DND-41 (cell line): ENCODE measurements around the gene ABCC3.

Experiments used
- EZH2 ChIP-seq: IDR thresholded peaks from 3 replicates; pipeline ENCODE4 v1.6.1; 2012; ENCODE audit warnings: borderline replicate concordance, low read depth, mild to moderate bottlenecking, moderate library complexity, low read length, inconsistent platforms; ENCODE audit not compliant: severe bottlenecking
- TF ChIP-seq, protein P1 (sequence below): IDR thresholded peaks from 2 replicates; pipeline ENCODE4 v1.5.1; 2012; ENCODE audit warnings: borderline replicate concordance, low read length, moderate library complexity, mild to moderate bottlenecking; ENCODE audit not compliant: poor library complexity, severe bottlenecking; ENCODE audit errors: extremely low read depth

- no peak for TF ChIP-seq EZH2
- TF ChIP-seq, protein P1, sequence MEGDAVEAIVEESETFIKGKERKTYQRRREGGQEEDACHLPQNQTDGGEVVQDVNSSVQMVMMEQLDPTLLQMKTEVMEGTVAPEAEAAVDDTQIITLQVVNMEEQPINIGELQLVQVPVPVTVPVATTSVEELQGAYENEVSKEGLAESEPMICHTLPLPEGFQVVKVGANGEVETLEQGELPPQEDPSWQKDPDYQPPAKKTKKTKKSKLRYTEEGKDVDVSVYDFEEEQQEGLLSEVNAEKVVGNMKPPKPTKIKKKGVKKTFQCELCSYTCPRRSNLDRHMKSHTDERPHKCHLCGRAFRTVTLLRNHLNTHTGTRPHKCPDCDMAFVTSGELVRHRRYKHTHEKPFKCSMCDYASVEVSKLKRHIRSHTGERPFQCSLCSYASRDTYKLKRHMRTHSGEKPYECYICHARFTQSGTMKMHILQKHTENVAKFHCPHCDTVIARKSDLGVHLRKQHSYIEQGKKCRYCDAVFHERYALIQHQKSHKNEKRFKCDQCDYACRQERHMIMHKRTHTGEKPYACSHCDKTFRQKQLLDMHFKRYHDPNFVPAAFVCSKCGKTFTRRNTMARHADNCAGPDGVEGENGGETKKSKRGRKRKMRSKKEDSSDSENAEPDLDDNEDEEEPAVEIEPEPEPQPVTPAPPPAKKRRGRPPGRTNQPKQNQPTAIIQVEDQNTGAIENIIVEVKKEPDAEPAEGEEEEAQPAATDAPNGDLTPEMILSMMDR: no peak
These were observed 52.8 kb downstream of the ABCC3 start for GRCh38 chr17:50687200-50688066.
